Measurements from ENCODE around the gene TMEM132C. TPM values are rescaled to one million over a fixed set of nuclear protein-coding genes. Genes with fewer than 3 reads are reported as not detected.

Gene TMEM132C
- polyA plus RNA-seq, 2 of the 4 experiments (the other 2 are of a cell fraction): not detected

DNA sequence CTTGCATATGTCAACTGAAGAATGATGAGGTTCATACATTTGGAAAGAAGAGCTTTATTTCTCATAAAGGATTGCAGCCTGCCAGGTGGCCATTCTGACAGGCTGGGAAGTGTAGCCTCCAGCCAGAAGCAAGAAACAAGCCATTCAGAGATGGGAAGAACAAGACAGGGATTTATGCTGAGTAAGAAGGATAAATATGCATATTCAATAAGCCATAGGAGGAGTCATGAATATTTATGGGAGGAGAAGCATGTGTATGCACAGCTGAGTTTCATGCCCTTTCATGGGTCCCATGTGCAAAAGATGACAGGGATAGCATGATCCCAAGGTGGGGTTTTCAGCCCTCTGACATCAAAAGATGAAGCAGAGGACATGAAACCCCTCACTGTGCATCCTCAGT is 269.8 kb downstream of the TMEM132C start:
- Histone ChIP-seq H3K4me2 (no peak overlapping the region), H3K4me3 (no peak overlapping the region), H3K27ac (no peak overlapping the region), H3K9me3 (no peaks in the 10 kb centered on the region), H3K4me1 (no peaks in the 10 kb centered on the region)
- ChIA-PET POLR2A (no interaction called here), CTCF (interaction anchor here (0.7 kb wide), 1 partner anchor 1411 kb away, joined by 3 read pairs; no protein-coding TSS in a partner anchor)
- TF ChIP-seq SMC3 (IDR thresholded peaks at IDR 0.05): no peak
- TF ChIP-seq, protein P1, sequence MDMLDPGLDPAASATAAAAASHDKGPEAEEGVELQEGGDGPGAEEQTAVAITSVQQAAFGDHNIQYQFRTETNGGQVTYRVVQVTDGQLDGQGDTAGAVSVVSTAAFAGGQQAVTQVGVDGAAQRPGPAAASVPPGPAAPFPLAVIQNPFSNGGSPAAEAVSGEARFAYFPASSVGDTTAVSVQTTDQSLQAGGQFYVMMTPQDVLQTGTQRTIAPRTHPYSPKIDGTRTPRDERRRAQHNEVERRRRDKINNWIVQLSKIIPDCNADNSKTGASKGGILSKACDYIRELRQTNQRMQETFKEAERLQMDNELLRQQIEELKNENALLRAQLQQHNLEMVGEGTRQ (IDR thresholded peaks at IDR 0.05): no peak
- no peak for TF ChIP-seq HDAC2 (IDR thresholded peaks at IDR 0.05)
- no peak for TF ChIP-seq MAFK (IDR thresholded peaks at IDR 0.05; ENCODE audit: partially characterized antibody)
- no peak for TF ChIP-seq ZSCAN20 (CRISPR knock-in tag; IDR thresholded peaks at IDR 0.05)
- no peak for TF ChIP-seq ZNF302 (CRISPR knock-in tag; IDR thresholded peaks at IDR 0.05)
- no peak for TF ChIP-seq HOXB5 (CRISPR knock-in tag; IDR thresholded peaks at IDR 0.05)
- DNase-seq (ENCODE audit: low read depth in 1 of 2, low spot score in 1 of 2) (no peak), FAIRE-seq (no peak), ATAC-seq (no peak)

DNA sequence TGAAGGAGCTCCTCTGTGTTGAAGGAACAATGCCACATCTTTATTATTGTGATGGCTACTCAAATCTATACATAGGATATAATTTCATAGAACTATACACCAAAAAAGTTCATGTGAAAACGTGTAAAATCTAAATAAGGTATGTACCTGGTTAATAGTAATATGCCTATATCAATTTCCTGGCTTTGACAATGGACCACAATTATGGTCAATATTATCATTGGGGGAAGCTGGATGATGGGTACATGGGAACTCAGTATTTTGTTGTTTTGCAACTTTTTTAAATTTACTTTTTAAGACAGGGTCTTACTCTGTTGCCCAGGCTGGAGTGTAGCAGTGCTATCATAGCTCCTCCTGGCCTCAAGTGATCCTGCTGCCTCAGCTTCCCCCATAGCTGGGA is 270.7 kb downstream of the TMEM132C start:
- Histone ChIP-seq H3K9me3 (no peaks in the 10 kb centered on the region), H3K4me2 (no peak overlapping the region), H3K4me1 (no peaks in the 10 kb centered on the region), H3K27ac (no peak overlapping the region), H3K4me3 (no peak overlapping the region)
- 0% methylated on average over 1 of the region's 1 CpG for WGBS (ENCODE audit: missing lambda C conversion rate)
- ATAC-seq (no peak), DNase-seq (ENCODE audit: low read depth in 1 of 2, low spot score in 1 of 2) (no peak), FAIRE-seq (no peak)
- ChIA-PET POLR2A (no interaction called here), CTCF (no interaction called here)
- TF ChIP-seq BHLHE40 (IDR thresholded peaks at IDR 0.05; ENCODE audit: low read depth, low read length) (no peak), FOSL2 (IDR thresholded peaks at IDR 0.05) (no peak), FOSL2 (CRISPR knock-in tag; IDR thresholded peaks at IDR 0.05) (no peak), CEBPB (IDR thresholded peaks at IDR 0.05) (no peak), NFE2L2 (conservative IDR thresholded peaks at IDR 0.05; ENCODE audit: low read length) (no peak), RNF2 (IDR thresholded peaks at IDR 0.05; ENCODE audit: borderline replicate concordance, low read depth) (no peak), GATA3 (IDR thresholded peaks at IDR 0.05; ENCODE audit: borderline replicate concordance) (no peak), RAD21 (conservative IDR thresholded peaks at IDR 0.05 in 1 of 2, IDR thresholded peaks at IDR 0.05 in 1 of 2) (no peak), TP53 (CRISPR knock-in tag; IDR thresholded peaks at IDR 0.05) (no peak), ZFP36 (IDR thresholded peaks at IDR 0.05; ENCODE audit: borderline replicate concordance, partially characterized antibody) (no peak), CBX2 (IDR thresholded peaks at IDR 0.05; ENCODE audit: borderline replicate concordance, low read depth) (no peak), MYC (IDR thresholded peaks at IDR 0.05; ENCODE audit: borderline replicate concordance, low read length) (no peak), BCL3 (IDR thresholded peaks at IDR 0.05) (no peak), SMC3 (IDR thresholded peaks at IDR 0.05) (no peak), POLR2AphosphoS2 (conservative IDR thresholded peaks at IDR 0.05; ENCODE audit: low read length) (no peak), CTCF (IDR thresholded peaks at IDR 0.05) (no peak), ESRRA (IDR thresholded peaks at IDR 0.05; ENCODE audit: borderline replicate concordance, low read length) (no peak), CHD2 (IDR thresholded peaks at IDR 0.05; ENCODE audit: low read length, partially characterized antibody) (no peak)
- TF ChIP-seq, protein P2, sequence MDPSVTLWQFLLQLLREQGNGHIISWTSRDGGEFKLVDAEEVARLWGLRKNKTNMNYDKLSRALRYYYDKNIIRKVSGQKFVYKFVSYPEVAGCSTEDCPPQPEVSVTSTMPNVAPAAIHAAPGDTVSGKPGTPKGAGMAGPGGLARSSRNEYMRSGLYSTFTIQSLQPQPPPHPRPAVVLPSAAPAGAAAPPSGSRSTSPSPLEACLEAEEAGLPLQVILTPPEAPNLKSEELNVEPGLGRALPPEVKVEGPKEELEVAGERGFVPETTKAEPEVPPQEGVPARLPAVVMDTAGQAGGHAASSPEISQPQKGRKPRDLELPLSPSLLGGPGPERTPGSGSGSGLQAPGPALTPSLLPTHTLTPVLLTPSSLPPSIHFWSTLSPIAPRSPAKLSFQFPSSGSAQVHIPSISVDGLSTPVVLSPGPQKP (IDR thresholded peaks at IDR 0.05; ENCODE audit: low read depth, low read length): no peak
- TF ChIP-seq, protein P3, sequence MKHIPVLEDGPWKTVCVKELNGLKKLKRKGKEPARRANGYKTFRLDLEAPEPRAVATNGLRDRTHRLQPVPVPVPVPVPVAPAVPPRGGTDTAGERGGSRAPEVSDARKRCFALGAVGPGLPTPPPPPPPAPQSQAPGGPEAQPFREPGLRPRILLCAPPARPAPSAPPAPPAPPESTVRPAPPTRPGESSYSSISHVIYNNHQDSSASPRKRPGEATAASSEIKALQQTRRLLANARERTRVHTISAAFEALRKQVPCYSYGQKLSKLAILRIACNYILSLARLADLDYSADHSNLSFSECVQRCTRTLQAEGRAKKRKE (CRISPR knock-in tag; IDR thresholded peaks at IDR 0.05; ENCODE audit: low read depth): no peak
